NK-92 (cell line): ENCODE measurements around the gene ENTHD1.
"Not testable (repeated sequence)": the region's sequence is repeated elsewhere in the genome, so short reads cannot be mapped to it uniquely, and the experiment has no call there.

Source experiments
- DNase-seq: peaks from one replicate; lab custom pipeline; 2025; ENCODE audit not compliant: unreplicated experiment; lab: John Stamatoyannopoulos, UW

ENTHD1 gene

DNA sequence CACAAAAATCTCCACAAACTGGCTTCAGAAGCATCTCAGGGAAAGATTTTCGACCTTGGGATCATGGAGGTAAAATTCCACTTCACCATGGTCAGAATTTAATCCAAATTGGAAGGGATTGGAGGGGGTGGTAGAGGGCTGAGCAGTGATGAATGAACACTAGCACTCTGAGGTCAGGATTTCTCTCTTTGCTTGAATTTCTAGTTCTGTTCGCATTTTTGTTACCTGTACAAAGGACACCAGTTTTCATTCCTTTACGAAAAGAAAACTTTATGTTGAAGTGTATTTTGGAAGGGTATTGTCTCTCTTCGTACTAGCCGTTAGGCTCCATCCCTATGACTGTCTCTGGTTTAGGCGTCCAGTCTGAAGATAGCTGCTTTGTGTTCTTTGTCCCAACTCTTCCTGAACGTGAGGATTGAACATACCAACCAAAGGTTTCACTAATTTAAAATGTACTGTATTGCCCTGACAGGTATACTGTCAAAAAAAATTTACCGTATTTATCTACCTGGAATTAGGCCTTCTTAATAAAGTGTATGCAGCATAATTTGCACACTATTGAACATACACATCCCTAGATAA, 8.1 kb upstream of the ENTHD1 start:
- DNase-seq: no peak

DNA sequence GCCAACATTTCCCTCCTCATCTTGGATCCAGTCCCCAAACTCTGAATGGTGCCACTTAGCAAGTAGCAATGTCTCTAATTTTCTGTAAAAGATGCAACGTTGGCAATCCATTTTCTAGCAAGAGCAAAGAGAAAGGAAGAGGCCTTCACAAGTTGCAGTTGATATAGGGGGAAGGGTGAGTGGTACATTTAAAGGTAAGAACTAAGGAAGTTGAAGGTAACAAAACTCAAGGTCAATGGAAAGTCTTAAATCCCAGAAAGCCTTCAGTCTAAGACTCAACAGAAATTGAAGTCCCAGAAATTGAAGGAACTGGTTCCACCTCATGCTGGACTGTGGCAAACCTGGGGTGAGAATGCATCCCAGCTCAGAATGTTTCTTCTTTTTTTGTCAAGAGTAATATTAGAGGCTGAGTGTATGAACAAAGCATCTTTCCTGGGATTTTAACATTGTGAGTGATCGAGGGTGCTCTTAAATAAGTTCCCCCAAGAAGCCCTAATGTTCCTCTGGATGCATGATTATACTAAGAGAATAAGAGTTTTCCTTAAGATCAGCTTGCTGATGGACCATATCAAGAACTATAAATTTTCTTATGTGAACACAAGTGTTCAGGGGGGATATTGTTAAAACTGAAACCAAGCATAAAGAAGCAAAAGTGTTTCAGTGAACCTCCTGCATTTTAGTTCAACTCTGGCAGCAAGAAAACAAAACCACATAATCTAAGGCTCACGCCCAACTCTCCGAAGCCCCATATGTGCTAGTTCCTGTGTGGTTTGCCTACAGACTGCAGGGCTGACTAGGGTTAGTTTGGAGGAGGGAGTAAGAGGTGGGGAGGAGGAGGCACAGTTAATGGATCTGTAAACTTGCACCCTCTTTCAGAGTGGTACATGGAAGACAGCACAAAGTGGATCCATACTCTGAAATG, 7.0 kb upstream of the ENTHD1 start, which contains the start of gene GRAP2:
Gene GRAP2 (plus strand): TSS at position 779 of the 922 bp plus-strand sequence. CDS start 46,023 bp downstream, outside the sequence.
- no peak for DNase-seq

DNA sequence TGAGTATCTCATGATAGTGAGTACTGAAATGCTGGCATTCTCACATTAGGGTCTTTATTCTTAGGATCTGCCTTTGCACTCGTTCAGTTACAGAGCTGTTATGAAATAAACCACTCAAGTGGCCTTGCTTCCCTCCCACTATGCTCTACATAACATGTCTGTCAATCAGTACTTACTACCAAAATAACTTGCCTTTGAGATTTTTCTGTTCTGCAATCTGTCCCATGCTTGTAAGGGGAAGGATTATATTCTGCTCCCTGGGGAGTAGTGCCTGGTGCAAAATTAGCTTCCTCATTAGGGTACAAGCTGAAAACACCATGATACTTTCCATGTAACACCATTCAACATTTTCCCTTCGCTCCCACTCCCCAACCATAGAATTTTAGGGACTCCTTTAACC, 5.4 kb upstream of the ENTHD1 start:
- DNase-seq: no peak

DNA sequence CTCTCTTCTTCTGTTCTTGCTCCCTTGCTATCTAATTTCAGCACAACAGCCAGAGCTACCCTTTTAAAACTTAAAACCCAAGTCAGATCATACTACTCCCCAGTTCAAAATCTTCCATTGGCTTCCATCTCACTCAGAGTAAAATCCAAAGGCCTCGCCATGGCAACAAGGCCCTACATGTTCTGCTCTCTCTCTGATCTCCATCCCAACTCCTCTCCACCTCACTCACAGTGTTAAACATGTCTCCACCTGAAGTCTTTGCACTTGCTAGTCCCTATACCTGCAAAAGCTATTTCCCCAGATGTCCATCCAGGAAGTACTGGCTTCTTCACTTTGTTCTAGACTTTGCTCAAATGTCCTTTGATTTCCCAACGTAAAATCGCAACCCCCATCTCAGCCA, 4.3 kb upstream of the ENTHD1 start:
- no peak for DNase-seq

DNA sequence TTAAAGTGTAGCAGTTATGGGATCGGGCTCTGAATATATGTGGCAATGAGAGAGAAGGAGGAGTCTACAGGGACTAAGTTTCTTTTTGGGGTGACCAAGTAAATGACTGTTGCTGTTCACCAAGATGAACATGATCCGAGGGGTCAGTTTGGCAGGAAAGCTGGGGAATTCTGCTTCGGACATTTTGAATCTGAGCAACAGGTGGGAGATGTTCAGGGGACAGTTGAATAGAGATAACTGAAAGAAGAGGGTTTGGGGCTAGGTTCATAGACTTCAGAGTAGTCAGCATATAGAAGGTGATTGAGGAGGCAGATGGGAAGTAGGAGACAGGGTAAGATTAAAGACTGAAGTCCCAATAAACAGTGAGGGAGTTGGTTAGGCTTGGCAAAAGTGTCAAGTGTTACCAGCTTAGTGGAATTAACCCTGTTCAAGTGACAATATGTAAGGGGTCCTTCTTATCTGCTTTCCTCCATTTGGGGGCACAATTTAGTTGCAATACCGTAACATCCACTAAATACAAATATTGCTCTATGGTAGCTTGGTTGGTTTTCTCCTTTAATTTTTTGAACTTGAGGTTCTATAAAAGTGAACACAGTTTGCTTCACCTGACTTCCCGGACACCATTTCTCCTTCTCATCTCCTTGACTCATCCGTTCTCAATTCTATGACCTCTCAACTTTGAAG, 2.9 kb upstream of the ENTHD1 start:
- DNase-seq: no peak

DNA sequence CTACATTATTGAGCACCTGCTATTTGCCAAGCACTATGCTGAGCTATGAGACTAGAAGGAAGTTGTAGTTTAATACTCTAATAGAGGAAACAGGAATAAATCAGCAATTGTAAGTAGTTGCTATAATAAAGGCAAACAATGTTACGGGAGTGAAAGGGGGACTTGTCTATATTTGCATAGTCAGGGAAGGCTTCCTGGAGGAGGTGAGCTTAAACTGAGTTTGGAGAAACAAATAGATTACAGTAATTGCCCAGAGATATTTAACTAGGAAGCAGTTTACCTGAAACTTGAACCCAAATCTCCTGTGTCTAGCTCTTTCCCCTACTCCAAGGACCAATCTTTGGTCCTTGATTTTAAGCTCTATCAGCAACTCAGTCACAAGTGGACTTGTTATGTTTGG, 2.1 kb upstream of the ENTHD1 start:
- DNase-seq: no peak

DNA sequence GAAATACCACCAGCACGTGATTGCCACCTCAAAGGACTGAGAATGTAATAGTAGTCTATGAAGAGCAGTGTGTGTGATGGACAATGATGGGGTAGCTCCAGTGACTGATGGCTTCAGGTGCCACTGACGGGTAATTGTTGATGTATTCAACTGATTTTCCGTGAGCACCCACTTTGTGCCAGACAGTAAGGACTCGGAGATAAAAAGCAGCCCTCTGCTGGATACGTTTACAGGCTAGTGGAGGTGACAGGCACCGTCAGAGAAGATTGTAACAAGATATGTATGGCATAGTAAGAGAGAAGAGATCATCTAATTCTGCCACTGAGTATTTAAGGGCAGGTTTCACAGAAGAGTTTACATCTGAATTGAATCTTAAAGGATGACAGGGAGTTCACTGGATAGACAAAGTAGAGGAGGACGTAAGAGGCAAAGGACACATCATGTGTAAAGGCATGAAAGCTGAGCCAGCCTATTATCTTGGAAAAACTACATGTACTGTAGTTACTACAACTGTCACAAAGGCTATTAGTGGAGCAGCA, 1.1 kb upstream of the ENTHD1 start:
- DNase-seq: no peak

DNA sequence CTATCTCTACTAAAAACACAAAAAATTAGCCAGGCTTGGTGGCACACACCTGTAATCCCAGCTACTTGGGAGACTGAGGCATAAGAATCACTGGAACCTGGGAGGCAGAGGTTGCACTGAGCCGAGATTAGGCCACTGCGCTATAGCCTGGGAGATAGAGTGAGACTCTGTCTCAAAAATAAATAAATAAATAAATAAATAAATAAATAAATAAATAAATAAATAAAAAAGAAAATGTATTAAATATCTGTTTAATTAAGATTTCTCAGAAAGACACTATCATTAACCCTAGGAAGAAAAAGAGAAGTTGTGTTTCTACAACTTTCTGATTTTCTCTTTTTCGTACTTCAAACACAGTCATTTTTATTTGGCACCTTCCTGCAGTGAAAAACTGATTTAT, 3.6 kb downstream of the ENTHD1 start:
- DNase-seq: not testable (repeated sequence)

DNA sequence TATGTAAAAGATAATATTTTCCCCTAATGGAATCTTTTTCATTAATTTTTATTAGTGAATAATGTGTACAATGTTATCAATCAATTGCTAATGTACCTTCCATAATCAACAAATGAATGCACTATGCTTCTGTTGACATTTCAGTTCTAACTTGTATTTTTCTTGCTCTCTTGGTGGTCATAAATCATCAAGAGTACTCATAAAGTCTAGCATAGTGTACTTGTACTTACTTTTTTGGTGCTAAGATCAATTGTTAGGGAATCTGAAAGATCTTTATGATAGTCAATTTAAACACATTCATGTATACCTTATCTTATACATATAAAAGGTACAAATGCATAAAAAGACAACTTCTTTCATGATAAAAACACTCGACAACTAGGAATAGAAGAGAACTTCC, 10.5 kb downstream of the ENTHD1 start:
- DNase-seq: no peak

DNA sequence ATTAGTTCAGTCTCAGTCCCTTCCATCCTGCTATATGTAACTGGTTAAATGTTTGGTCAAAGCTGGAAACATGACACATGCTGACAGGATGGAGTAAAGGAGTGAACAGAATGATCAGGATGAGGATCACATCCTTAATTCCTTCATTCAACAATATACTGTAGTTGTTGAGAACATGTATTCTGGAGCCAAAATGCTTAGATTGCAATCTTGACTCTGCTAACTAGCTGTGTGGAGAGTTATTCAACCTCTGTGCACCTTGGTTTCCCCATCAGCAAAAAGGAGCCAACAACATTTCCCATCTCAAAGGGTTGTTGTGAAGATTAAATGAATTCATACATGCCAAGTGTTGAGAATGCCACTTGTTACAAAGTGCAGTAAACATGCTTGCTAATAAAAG, 12.8 kb downstream of the ENTHD1 start:
- DNase-seq: no peak

DNA sequence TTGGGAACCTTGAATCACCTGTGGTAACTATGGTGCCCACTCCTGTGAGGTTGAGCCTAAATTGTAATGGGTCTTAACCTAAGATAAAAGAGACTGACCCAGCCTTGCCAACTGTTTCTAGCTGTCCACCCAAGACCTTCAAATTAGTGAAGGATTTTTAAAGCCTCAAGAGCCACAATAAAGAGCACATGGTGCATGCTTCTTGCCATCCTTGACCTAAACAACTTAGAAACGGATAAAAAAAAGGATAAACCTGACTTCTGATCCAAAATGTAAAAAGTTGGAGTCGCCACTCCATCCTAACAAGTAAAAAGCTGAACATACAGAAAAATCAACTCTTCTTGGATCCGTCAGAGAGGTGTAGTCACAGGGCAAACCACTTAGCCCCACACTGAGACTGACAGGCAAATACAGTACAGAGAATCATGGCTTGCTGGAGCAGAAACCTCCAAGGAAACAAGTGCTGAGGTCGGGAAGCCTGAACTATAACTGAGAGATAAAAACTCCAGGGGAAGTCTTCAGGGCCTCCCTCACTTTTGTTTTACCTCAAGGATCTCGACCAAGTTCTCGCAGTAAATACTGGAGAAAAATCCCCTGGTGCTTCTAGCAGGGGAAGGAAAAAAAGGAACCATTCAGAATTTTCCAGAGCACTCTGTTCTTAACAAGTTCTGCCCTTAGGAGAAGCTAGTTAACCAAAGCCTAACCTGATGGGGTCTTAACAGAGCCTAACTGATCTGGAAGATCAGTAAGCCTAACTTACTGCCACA, 16.3 kb downstream of the ENTHD1 start:
- no peak for DNase-seq

DNA sequence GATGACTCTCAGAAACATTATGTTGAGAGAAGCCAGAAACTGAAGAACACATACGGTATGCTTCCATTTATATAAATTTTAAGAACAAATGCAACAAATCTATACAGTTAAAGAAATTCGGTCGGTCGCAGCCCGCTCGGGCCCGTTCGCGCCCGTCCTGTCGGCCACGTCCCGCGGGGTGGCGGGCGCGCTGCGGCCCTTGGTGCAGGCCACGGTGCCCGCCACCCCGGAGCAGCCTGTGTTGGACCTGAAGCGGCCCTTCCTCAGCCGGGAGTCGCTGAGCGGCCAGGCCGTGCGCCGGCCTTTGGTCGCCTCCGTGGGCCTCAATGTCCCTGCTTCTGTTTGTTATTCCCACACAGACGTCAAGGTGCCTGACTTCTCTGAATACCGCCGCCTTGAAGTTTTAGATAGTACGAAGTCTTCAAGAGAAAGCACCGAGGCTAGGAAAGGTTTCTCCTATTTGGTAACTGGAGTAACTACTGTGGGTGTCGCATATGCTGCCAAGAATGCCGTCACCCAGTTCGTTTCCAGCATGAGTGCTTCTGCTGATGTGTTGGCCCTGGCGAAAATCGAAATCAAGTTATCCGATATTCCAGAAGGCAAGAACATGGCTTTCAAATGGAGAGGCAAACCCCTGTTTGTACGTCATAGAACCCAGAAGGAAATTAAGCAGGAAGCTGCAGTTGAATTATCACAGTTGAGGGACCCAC, 18.2 kb downstream of the ENTHD1 start:
- DNase-seq: not testable (repeated sequence)

DNA sequence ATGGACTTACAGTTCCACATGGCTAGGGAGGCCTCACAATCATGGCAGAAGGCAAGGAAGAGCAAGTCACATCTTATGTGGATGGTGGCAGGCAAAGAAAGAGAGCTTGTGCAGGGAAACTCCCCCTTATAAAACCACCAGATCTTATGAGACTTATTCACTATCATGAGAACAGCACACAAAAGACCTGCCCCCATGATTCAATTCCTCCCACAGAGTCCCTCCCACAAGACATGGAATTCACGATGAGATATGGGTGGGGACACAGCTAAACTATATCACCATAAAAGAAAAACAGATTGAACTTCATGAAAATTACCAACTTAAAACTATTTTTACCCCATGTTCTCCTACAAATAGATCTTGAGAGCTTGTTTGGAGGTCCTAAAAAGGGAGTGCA, 19.6 kb downstream of the ENTHD1 start:
- DNase-seq: no peak

DNA sequence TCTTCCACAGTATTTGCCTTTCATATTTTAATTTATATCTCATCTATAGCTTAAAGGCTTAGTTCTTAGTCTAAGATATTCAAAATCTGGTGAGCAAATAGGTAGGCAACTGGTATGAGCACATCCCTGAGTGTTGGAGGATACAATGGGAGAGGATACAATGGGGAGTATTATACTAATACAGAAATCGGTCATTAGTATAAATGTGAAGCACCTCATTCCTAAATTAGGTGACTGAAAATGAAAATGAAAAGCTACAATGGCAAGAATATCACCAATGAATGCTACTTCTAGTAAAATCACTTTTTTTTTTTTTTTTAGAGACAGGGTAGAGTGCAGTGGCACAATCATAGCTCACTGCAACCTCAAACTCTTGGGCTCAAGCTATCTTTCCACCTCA, 21.0 kb downstream of the ENTHD1 start:
- DNase-seq: no peak

DNA sequence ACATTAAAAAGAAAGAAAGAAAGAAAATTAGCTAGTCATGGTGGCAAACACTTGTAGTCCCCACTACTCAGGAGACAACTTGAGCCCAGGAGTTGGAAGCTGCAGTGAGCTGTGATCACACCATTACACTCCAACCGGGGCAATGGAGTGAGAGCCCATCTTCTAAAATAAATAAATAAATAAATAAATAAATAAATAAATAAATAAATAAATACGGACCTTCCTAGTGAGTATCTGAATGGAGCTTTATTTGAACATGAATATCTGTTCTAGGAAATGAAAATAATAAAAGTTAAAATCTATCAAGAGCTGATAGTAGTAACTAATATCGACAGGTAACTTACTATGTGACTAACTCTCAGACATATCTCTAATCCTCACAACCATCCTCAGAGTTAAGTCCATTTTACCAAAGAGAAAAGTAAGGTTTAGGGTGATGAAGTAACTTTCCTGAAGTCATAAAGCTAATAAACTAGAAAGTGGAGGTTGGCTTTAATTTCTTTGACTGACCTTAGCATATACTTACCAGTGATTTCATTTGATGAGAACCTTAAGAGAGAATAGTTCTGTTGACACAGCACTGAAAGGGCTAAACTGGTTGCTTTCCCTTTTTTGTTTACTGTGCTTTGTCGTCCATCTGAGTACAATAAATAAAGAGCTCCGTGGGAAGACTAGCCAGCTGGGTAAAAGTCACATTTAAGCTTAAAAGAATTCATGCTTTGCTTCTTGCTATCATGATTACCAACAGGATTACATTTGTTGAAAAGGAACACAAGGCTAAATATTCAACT, 22.4 kb downstream of the ENTHD1 start:
- no peak for DNase-seq

DNA sequence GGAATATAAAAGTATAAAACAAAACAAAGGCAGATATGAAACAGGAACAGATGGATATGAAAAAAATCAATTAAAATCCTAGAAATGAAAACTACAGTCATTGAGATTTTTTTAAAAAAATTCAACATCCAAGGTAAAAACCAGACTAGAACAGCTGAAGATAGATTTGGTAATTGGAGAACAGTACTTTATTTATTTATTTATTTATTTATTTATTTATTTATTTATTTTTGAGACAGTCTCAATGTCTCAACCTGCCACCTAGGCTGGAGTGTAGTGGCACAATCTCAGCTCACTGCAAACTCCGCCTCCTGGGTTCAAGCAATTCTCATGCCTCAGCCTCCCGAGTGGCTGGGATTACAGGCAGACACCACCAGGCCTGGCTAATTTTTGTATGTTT, 23.8 kb downstream of the ENTHD1 start:
- not testable (repeated sequence) for DNase-seq

DNA sequence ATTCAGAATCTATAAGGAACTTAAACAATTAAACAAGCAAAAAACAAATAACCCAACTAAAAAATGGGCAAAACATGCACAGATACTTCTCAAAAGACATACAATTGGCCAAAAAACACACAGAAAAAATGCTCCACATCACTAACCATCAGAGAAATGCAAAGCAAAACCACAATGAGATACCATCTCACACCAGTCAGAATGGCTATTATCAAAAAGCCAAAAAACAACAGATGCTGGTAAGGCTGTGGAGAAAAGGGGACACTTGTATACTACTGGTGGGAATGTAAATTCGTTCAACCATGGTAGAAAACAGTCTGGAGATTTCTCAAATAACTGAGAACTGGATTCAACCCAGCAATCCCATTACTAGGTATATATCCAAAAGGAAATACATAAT, 24.8 kb downstream of the ENTHD1 start:
- no peak for DNase-seq

DNA sequence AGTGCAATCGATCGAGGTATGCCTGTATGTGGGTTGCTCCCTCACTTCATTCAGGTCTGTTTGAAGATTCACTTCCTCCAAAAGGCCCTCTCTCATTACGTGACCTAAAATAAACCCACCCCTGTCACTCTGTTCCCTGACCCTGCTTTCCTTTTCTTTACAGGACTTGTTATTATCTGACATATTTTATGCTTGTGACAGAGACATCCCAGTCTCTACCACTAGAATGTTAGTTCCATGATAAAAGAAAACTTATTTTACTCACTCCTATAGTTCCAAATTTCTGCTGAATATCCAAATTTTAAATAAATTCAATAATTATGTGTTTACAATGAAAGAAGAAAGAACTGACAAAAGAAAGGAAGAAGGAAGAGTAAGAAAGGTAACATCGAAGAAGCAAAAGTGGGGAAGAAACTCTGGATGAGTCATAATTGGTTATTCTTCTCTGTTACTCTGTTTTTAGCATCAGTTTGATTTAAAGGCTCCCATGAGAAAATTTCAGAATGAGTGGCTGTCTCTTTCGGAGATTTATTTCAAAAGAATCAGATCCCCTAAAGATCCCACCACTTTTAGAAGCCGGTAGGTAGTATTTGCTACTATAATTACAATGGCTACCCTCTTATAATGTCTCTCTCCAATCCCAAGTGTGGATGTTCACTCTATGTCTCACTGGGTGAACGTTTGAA, 33.5 kb downstream of the ENTHD1 start:
- DNase-seq: no peak

DNA sequence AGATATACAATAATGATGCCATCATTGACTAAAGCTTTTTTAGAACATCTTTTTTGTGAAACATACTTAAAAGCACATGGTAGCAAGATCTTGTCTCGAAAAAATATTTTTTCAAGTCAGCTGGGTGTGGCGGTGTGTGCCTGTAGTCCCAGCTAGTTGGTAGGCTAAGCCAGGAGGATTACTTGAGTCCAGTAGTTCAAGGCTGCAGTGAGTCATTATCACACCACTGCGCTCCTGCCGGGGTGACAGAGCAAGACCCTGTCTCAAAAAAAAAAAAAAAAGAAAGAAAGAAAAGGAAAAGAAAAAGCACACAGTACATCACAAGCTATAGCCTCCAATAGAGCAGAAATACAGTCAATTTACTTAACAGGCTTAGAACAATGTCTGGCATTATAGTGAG, 37.0 kb downstream of the ENTHD1 start:
- DNase-seq: no peak
